ENCODE data around the gene GPC5. TPM values are rescaled to one million over a fixed set of nuclear protein-coding genes. Genes with fewer than 3 reads are reported as not detected.

GPC5 gene
- total RNA-seq, 1 donor from 2014 or later, result 6.3 TPM

DNA sequence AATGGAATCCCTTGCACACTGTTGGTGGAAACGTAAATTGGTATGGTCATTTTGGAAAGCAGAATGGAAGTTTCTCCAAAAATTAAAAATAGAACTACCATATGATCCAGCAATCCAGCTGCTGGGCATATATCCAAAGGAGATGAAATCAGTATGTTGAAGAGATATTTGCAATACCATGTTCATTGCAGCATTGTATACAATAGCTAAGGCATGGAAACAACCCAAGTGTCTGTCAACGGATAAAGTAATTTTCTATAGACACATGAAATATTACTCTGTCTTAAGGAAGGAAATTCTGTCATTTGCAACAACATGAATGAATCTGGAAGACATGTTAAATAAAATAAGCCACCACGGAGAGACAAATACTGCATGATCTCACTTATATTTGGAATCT, 124.7 kb downstream of the GPC5 start:
- H3K4me3 ChIP-seq (ENCODE audit: low read length in 3 of 3), result no peak overlapping the region
- no peaks in the 10 kb centered on the region for H3K27me3 ChIP-seq (ENCODE audit: control insufficient read depth in 3 of 3, insufficient read depth in 3 of 3, low read length in 3 of 3)
- no peak overlapping the region for H3K9ac ChIP-seq (ENCODE audit: low read depth in 1 of 3, low read length in 3 of 3)
- no peaks in the 10 kb centered on the region for H3K36me3 ChIP-seq (ENCODE audit: control insufficient read depth in 3 of 3, insufficient read depth in 3 of 3, low read length in 3 of 3)
- H3K27ac ChIP-seq (ENCODE audit: low read depth, low read length), result no peak overlapping the region
- H3K9me3 ChIP-seq (ENCODE audit: control insufficient read depth in 3 of 3, low read length in 3 of 3), result no peaks in the 10 kb centered on the region
- no peaks in the 10 kb centered on the region for H3K4me1 ChIP-seq (ENCODE audit: control insufficient read depth in 3 of 3, insufficient read depth in 3 of 3, low read length in 3 of 3)

DNA sequence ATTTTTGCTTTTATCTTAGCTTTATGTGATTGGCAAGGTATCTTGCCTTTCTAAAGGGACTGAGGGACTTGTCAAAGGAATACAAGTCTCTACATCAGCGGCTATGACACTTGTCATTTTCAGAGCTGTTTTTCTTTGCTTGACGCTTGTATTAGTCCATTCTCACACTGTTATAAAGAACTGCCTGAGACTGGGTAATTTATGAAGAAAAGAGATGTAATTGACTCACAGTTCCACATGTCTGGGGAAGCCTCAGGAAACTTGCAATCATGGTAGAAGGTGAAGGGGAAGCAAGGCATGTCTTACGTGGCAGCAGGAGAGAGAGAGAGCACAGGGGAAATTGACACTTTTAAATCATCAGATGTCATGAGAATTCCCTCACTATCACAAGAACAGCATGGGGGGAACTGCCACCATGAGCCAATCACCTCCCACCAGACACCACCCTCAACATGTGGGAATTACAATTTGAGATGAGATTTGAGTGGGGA, 128.2 kb downstream of the GPC5 start:
- no peaks in the 10 kb centered on the region for H3K4me1 ChIP-seq (ENCODE audit: control insufficient read depth in 3 of 3, insufficient read depth in 3 of 3, low read length in 3 of 3)
- no peaks in the 10 kb centered on the region for H3K9me3 ChIP-seq (ENCODE audit: control insufficient read depth in 3 of 3, low read length in 3 of 3)
- H3K36me3 ChIP-seq (ENCODE audit: control insufficient read depth in 3 of 3, insufficient read depth in 3 of 3, low read length in 3 of 3), result no peaks in the 10 kb centered on the region
- H3K4me3 ChIP-seq (ENCODE audit: low read length in 3 of 3), result no peak overlapping the region
- H3K27ac ChIP-seq (ENCODE audit: low read depth, low read length), result no peak overlapping the region
- H3K9ac ChIP-seq (ENCODE audit: low read depth in 1 of 3, low read length in 3 of 3), result no peak overlapping the region
- no peaks in the 10 kb centered on the region for H3K27me3 ChIP-seq (ENCODE audit: control insufficient read depth in 3 of 3, insufficient read depth in 3 of 3, low read length in 3 of 3)

DNA sequence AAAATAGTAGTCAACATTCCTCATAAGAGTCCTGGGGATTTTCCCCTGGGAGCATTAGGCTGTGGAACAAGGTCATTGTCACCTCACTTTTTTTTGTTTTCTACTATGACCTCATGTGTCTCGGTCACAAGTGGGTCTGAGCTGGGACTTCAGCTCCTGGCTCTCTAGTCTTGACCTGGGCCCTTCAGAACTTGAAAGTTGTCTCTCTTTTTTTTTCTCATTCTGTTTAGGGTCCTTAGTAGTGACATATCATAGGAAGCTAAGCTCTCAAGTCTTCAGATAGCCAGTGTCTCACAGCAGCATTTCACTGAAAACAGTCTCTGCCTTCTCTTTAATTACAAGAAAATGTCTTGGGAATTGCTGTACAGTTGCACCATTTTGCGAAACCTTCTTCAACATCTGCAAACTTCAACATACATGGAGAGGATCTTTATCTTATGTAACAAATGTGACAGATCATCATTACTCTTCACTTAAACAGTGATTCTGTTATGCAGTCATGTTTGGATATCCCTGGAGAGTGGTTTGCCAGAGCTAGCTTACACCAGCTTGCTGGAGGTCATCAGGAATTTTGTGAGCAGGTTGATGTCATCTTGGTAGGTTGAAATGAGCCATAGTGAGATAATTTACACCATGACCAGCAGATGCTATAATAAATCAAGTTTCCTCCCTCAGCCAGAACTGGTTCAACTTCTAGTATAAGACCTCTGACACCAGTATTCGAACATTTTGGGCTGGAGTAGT, 131.5 kb downstream of the GPC5 start:
- H3K9me3 ChIP-seq (ENCODE audit: control insufficient read depth in 3 of 3, low read length in 3 of 3), result no peaks in the 10 kb centered on the region
- H3K36me3 ChIP-seq (ENCODE audit: control insufficient read depth in 3 of 3, insufficient read depth in 3 of 3, low read length in 3 of 3), result no peaks in the 10 kb centered on the region
- no peak overlapping the region for H3K4me3 ChIP-seq (ENCODE audit: low read length in 3 of 3)
- H3K4me1 ChIP-seq (ENCODE audit: control insufficient read depth in 3 of 3, insufficient read depth in 3 of 3, low read length in 3 of 3), result no peaks in the 10 kb centered on the region
- no peak overlapping the region for H3K27ac ChIP-seq (ENCODE audit: low read depth, low read length)
- H3K9ac ChIP-seq (ENCODE audit: low read depth in 1 of 3, low read length in 3 of 3), result no peak overlapping the region
- no peaks in the 10 kb centered on the region for H3K27me3 ChIP-seq (ENCODE audit: control insufficient read depth in 3 of 3, insufficient read depth in 3 of 3, low read length in 3 of 3)

DNA sequence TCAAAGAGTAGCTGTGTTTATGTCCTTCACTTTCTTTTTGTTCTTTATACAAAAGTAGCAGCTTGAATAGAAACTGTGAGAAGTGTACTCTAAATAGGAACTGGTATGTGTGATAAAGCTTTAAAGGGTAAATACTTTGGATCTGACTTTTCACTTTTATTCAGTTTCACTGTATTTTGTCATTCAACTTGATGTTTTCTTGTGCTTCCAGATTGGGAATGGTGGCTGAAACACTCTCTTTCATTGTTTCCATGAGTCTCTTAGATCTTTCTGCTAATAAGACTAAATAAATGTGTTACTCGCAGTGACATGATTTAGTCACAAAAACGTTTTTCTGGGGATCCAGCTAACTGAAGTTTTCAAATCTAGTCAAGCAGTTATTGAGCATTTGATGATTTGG, 133.2 kb downstream of the GPC5 start:
- H3K9ac ChIP-seq (ENCODE audit: low read depth in 1 of 3, low read length in 3 of 3), result no peak overlapping the region
- no peaks in the 10 kb centered on the region for H3K4me1 ChIP-seq (ENCODE audit: control insufficient read depth in 3 of 3, insufficient read depth in 3 of 3, low read length in 3 of 3)
- no peaks in the 10 kb centered on the region for H3K36me3 ChIP-seq (ENCODE audit: control insufficient read depth in 3 of 3, insufficient read depth in 3 of 3, low read length in 3 of 3)
- no peak overlapping the region for H3K27ac ChIP-seq (ENCODE audit: low read depth, low read length)
- H3K4me3 ChIP-seq (ENCODE audit: low read length in 3 of 3), result no peak overlapping the region
- H3K27me3 ChIP-seq (ENCODE audit: control insufficient read depth in 3 of 3, insufficient read depth in 3 of 3, low read length in 3 of 3), result no peaks in the 10 kb centered on the region
- no peaks in the 10 kb centered on the region for H3K9me3 ChIP-seq (ENCODE audit: control insufficient read depth in 3 of 3, low read length in 3 of 3)

DNA sequence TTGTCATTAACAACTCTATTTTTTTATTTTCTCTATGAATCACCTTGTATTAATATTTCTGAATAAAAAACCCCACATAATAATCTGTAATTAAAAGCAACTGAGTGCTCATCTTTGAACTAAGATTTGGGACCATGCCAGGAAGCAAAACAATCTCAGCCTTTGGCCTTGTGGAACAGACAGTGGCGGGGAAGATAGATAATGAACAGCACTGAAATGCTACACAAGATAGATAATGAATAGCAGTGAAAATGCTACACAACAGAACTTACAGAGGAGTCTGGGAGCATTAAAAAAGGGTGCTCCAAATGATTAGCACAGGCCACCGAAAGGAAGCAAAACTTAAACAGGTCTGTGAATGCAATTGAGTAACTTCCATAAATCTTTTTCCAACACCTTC, 134.9 kb downstream of the GPC5 start:
- Histone ChIP-seq H3K36me3 (ENCODE audit: control insufficient read depth in 3 of 3, insufficient read depth in 3 of 3, low read length in 3 of 3) (no peaks in the 10 kb centered on the region), H3K9ac (ENCODE audit: low read depth in 1 of 3, low read length in 3 of 3) (no peak overlapping the region), H3K27me3 (ENCODE audit: control insufficient read depth in 3 of 3, insufficient read depth in 3 of 3, low read length in 3 of 3) (no peaks in the 10 kb centered on the region), H3K4me1 (ENCODE audit: control insufficient read depth in 3 of 3, insufficient read depth in 3 of 3, low read length in 3 of 3) (no peaks in the 10 kb centered on the region), H3K27ac (ENCODE audit: low read depth, low read length) (no peak overlapping the region), H3K4me3 (ENCODE audit: low read length in 3 of 3) (no peak overlapping the region), H3K9me3 (ENCODE audit: control insufficient read depth in 3 of 3, low read length in 3 of 3) (no peaks in the 10 kb centered on the region)

DNA sequence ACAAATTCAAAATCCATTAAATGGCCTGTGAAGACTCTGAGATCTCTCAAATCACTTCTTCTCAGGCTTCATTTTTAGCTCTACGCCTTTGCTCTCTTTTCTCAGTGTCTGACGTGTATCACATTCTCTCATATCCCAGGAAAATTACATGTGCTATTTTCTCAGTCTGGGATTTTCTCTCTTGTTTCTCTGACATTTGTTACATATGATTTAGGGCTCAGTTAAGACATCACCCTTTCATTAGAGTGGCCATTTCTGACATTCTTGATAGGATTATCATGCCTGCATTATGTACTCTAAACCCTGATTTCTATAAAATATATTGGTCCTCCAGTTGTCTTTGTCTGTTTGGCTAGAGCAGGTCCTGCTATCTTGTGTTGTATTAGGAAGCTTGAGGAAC, 136.6 kb downstream of the GPC5 start:
- Histone ChIP-seq H3K27me3 (ENCODE audit: control insufficient read depth in 3 of 3, insufficient read depth in 3 of 3, low read length in 3 of 3) (no peaks in the 10 kb centered on the region), H3K36me3 (ENCODE audit: control insufficient read depth in 3 of 3, insufficient read depth in 3 of 3, low read length in 3 of 3) (no peaks in the 10 kb centered on the region), H3K4me1 (ENCODE audit: control insufficient read depth in 3 of 3, insufficient read depth in 3 of 3, low read length in 3 of 3) (no peaks in the 10 kb centered on the region), H3K4me3 (ENCODE audit: low read length in 3 of 3) (no peak overlapping the region), H3K9ac (ENCODE audit: low read depth in 1 of 3, low read length in 3 of 3) (no peak overlapping the region), H3K27ac (ENCODE audit: low read depth, low read length) (no peak overlapping the region), H3K9me3 (ENCODE audit: control insufficient read depth in 3 of 3, low read length in 3 of 3) (no peaks in the 10 kb centered on the region)

DNA sequence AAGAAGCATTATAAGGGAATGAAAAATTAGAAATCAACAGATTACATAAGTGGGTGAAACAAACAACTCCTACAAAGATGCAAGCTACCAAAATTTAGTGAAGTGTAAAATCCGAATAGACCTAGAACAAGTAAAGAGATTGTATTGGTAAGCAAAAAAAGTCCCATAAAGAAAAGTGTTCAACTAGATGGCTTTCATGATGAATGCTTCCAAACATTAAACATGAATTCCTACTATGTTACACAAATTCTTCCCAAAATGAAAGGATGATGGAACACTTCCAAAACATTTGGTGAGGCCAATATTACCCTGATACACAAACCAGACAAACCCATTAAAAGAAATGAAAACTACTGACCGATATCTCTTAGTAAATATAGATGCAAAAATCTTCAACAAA, 139.0 kb downstream of the GPC5 start:
- Histone ChIP-seq H3K4me1 (ENCODE audit: control insufficient read depth in 3 of 3, insufficient read depth in 3 of 3, low read length in 3 of 3) (no peaks in the 10 kb centered on the region), H3K36me3 (ENCODE audit: control insufficient read depth in 3 of 3, insufficient read depth in 3 of 3, low read length in 3 of 3) (no peaks in the 10 kb centered on the region), H3K9ac (ENCODE audit: low read depth in 1 of 3, low read length in 3 of 3) (no peak overlapping the region), H3K9me3 (ENCODE audit: control insufficient read depth in 3 of 3, low read length in 3 of 3) (no peaks in the 10 kb centered on the region), H3K4me3 (ENCODE audit: low read length in 3 of 3) (no peak overlapping the region), H3K27me3 (ENCODE audit: control insufficient read depth in 3 of 3, insufficient read depth in 3 of 3, low read length in 3 of 3) (no peaks in the 10 kb centered on the region), H3K27ac (ENCODE audit: low read depth, low read length) (no peak overlapping the region)

DNA sequence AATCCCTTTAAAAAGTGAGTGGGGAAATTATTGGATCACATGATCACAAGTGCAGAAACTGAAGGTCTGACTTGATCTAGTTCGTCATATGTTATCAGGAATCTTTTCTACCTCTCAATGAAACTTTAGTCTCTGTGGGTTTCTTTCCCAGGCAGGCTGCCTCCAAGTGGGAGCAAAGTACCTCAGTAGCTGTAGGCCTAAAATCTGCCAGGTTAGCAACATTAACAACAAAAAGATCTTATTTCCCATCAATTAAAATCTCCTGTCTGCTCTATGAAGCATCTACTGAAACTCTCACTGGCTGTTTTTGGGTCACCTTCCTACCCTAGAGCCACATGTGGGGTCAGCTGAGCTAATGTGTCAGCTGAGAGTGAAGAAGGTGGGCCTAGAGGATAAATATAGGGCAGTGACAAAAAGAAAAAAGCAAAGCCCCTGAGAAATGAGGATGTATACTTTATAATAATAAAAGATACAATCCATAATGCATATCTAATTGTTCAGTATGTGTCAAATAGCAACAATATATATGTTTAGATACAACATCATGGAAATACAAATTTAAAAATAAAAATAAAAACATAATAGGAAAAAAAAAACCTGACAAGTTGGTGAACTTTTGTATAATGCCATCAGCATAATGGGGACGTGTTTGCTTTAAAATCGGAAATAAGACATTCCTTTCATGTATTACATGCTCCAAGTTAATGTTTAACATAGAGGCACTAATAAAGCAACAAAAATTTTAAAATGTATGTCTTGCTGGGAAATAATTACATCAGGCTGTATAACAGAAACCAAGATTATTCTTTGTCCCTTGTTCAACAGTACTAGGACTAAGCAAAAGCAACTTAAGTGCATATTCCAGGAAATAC, 141.1 kb downstream of the GPC5 start:
- H3K4me3 ChIP-seq (ENCODE audit: low read length in 3 of 3), result no peak overlapping the region
- no peak overlapping the region for H3K27ac ChIP-seq (ENCODE audit: low read depth, low read length)
- no peaks in the 10 kb centered on the region for H3K9me3 ChIP-seq (ENCODE audit: control insufficient read depth in 3 of 3, low read length in 3 of 3)
- no peaks in the 10 kb centered on the region for H3K27me3 ChIP-seq (ENCODE audit: control insufficient read depth in 3 of 3, insufficient read depth in 3 of 3, low read length in 3 of 3)
- no peak overlapping the region for H3K9ac ChIP-seq (ENCODE audit: low read depth in 1 of 3, low read length in 3 of 3)
- H3K4me1 ChIP-seq (ENCODE audit: control insufficient read depth in 3 of 3, insufficient read depth in 3 of 3, low read length in 3 of 3), result no peaks in the 10 kb centered on the region
- no peaks in the 10 kb centered on the region for H3K36me3 ChIP-seq (ENCODE audit: control insufficient read depth in 3 of 3, insufficient read depth in 3 of 3, low read length in 3 of 3)

DNA sequence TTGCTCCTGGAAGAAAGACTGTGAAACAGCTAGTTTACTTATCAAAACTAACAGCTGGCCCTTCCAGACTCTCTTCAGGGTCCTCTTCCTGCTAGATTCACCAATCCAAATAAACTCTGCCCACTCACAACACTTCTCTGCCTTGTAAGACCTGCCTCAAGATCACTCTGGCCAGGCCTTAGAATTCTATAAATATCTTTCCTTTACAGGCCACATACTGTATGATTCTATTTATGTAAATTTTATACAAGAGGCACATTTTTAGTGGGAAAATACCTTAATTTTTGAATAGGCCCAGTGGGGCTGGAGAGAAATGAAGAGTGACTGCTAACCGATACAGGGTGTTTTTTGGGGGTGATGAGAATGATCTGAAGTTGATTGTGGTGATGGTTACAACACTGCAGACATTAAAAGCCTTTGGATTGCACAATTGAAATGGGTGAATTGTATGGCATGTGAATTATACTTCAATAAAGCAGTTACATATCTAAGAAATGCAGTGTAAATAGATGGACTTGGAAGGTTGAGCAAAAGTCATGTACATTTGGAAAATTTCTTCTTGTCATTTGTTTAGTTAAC, 141.8 kb downstream of the GPC5 start:
- H3K4me3 ChIP-seq (ENCODE audit: low read length in 3 of 3), result no peak overlapping the region
- no peaks in the 10 kb centered on the region for H3K4me1 ChIP-seq (ENCODE audit: control insufficient read depth in 3 of 3, insufficient read depth in 3 of 3, low read length in 3 of 3)
- H3K9ac ChIP-seq (ENCODE audit: low read depth in 1 of 3, low read length in 3 of 3), result no peak overlapping the region
- no peaks in the 10 kb centered on the region for H3K36me3 ChIP-seq (ENCODE audit: control insufficient read depth in 3 of 3, insufficient read depth in 3 of 3, low read length in 3 of 3)
- no peaks in the 10 kb centered on the region for H3K27me3 ChIP-seq (ENCODE audit: control insufficient read depth in 3 of 3, insufficient read depth in 3 of 3, low read length in 3 of 3)
- H3K9me3 ChIP-seq (ENCODE audit: control insufficient read depth in 3 of 3, low read length in 3 of 3), result no peaks in the 10 kb centered on the region
- no peak overlapping the region for H3K27ac ChIP-seq (ENCODE audit: low read depth, low read length)

DNA sequence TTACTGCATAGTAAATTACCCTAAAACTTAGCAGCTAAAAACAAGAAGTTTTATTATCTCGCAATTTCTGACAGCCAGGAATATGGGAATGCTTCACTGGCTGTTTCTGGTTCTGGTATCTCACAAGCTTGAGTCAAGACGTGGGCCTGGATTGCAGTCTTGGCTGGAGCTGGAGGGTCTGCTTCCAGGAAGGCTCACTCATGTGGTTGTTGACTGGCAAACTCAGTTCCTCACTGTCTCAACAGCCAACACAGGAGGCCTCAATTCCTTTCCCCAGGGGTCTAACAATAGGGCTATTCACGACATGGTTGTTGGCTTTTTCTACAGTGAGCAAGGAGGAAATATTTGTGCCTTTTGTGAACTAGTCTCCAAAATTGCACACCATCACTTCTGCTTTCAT, 146.3 kb downstream of the GPC5 start:
- no peaks in the 10 kb centered on the region for H3K9me3 ChIP-seq (ENCODE audit: control insufficient read depth in 3 of 3, low read length in 3 of 3)
- no peaks in the 10 kb centered on the region for H3K27me3 ChIP-seq (ENCODE audit: control insufficient read depth in 3 of 3, insufficient read depth in 3 of 3, low read length in 3 of 3)
- H3K4me1 ChIP-seq (ENCODE audit: control insufficient read depth in 3 of 3, insufficient read depth in 3 of 3, low read length in 3 of 3), result no peaks in the 10 kb centered on the region
- no peaks in the 10 kb centered on the region for H3K36me3 ChIP-seq (ENCODE audit: control insufficient read depth in 3 of 3, insufficient read depth in 3 of 3, low read length in 3 of 3)
- H3K27ac ChIP-seq (ENCODE audit: low read depth, low read length), result no peak overlapping the region
- H3K9ac ChIP-seq (ENCODE audit: low read depth in 1 of 3, low read length in 3 of 3), result no peak overlapping the region
- H3K4me3 ChIP-seq (ENCODE audit: low read length in 3 of 3), result no peak overlapping the region

Measured in skeletal muscle tissue (tissue), 4 donors.